Measurements from ENCODE around the gene TBC1D23.

Gene TBC1D23

GRCh38 chr3:100260685-100261484 is at the start of gene TBC1D23:
TBC1D23 (plus strand) TSS chr3:100260992; CDS start chr3:100261019, 27 bp downstream.
- TF ChIP-seq ZFX (IDR thresholded peaks at IDR 0.05), result no peak; the same call in 1 of the 2 replicates
- no peak for TF ChIP-seq CTCF (conservative IDR thresholded peaks at IDR 0.05)
- peak within 1 kb of the TSS; percentile 72 for H3K27ac ChIP-seq

- no peak for TF ChIP-seq ZFX (IDR thresholded peaks at IDR 0.05)
- no peak overlapping the region for H3K27ac ChIP-seq
These were observed 46.8 kb upstream of the TBC1D23 start for GRCh38 chr3:100213891-100214573.

GRCh38 chr3:100214574-100214964 is 46.2 kb upstream of the TBC1D23 start:
- TF ChIP-seq ZFX (IDR thresholded peaks at IDR 0.05) (no peak), CTCF (conservative IDR thresholded peaks at IDR 0.05) (no peak)

GRCh38 chr3:100216713-100217112 is 44.1 kb upstream of the TBC1D23 start:
- TF ChIP-seq ZFX (IDR thresholded peaks at IDR 0.05), result no peak
- no peak for TF ChIP-seq CTCF (conservative IDR thresholded peaks at IDR 0.05)
- H3K27ac ChIP-seq, result no peak overlapping the region

More at GRCh38 chr3:100214574-100214964, 46.2 kb upstream of the TBC1D23 start:
- no peak overlapping the region for H3K27ac ChIP-seq

GRCh38 chr3:100221159-100221558 is 39.6 kb upstream of the TBC1D23 start:
- TF ChIP-seq CTCF (conservative IDR thresholded peaks at IDR 0.05) (no peak), ZFX (IDR thresholded peaks at IDR 0.05) (no peak)
- H3K27ac ChIP-seq, result no peak overlapping the region

GRCh38 chr3:100225193-100225592 is 35.6 kb upstream of the TBC1D23 start:
- no peak overlapping the region for H3K27ac ChIP-seq
- no peak for TF ChIP-seq ZFX (IDR thresholded peaks at IDR 0.05)
- TF ChIP-seq CTCF (conservative IDR thresholded peaks at IDR 0.05), result no peak

GRCh38 chr3:100225883-100226282 is 34.9 kb upstream of the TBC1D23 start:
- TF ChIP-seq ZFX (IDR thresholded peaks at IDR 0.05) (no peak), CTCF (conservative IDR thresholded peaks at IDR 0.05) (no peak)
- no peak overlapping the region for H3K27ac ChIP-seq

Data from C4-2B (cell line).